Activated CD4-positive, alpha-beta T cell treated with anti-CD3 and anti-CD28 coated beads, Interleukin-2, amount 10 ng/mL, durations not matched to agents 24 days and 14 days (primary cell): ENCODE measurements around the gene SLC39A13. TPM values are rescaled to one million over a fixed set of nuclear protein-coding genes. Genes with fewer than 3 reads are reported as not detected.

ENCODE experiments used
- DNase-seq: peaks from one replicate; pipeline ENCODE4 v3.0.0; 2022
- H3K27ac Mint-ChIP-seq: one replicate; pipeline ENCODE4 v1.8.0; 2022; ENCODE audit warnings: mild to moderate bottlenecking, mixed read lengths
- H3K27me3 Mint-ChIP-seq: one replicate; pipeline ENCODE4 v1.8.0; 2022; ENCODE audit warnings: mixed read lengths
- H3K36me3 Mint-ChIP-seq: one replicate; pipeline ENCODE4 v1.8.0; 2022; ENCODE audit warnings: low read depth, mild to moderate bottlenecking, mixed read lengths
- H3K4me1 Mint-ChIP-seq: one replicate; pipeline ENCODE4 v1.8.0; 2021; ENCODE audit warnings: mixed read lengths
- H3K4me3 Mint-ChIP-seq: one replicate; pipeline ENCODE4 v1.8.0; 2022; ENCODE audit warnings: mild to moderate bottlenecking, moderate library complexity, mixed read lengths
- H3K9me3 Mint-ChIP-seq: one replicate; pipeline ENCODE4 v1.8.0; 2021; ENCODE audit warnings: mixed read lengths
- intact Hi-C: fragments of 100-400 bp; cut with micrococcal nuclease; formaldehyde crosslinking; loops from one replicate; pipeline ENCODE4 v1.15.1; 2023
- total RNA-seq: library from RNA; stranded (reverse); gene quantifications from 2 replicates; pipeline ENCODE4 v1.2.3, GENCODE V29; 2022

Gene SLC39A13
- total RNA-seq, 1 donor from 2014 or later = 13.3 TPM

DNA sequence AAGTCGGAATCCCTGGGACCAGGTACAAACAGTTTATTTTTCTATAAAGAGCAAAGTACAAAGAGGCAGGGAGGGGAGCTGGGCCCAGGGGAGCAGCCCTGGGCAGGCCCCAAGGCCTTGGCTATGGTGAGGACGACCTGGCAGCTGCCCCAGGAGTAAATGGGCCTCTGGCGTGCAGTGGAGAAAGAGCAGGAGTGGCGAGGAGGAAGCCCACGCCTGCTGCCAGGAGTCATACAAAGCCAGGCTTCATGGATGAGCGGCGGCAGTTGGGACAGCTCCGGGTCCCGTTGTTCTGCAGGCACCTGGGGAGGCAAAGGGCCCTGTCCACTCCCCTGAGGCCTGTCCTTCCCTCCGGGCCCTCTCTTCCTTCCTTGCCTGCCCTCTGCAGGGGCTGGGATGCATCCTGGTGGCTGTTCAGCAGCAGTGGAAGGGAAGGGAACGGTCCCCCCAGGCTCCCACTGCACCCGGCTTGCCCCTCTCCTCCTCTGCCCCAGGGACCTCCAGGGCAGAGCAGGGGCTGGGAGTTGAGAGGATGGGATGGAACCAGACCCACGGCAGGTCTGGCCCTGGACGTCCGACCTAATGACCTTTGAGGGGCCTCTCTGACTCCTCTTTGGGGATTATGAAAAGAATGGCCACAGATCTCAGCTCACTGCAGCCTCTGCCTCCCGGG is 29.5 kb downstream of the SLC39A13 start:
- no peak overlapping the region for H3K4me3 Mint-ChIP-seq
- intact Hi-C loops = no loop called here
- no peak for DNase-seq

DNA sequence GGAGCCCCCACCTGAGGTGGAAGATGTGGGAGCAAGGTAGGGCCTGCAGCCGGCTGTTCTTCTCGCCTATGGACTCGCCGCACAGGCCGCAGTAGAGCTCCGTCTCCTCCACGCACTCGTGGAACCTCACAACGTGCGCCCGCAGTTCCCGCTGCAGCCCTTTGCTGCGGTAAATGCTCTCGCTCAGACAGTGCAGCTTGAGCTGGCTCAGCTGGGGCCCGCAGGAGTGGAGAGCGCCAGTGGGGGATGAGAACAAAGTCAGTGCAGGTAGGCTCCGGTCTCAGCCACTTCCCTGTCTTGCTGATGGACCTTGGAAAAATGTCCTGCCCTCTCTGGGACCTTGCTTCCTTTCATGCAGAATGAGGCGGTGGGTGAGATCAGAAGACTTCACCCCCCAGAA is 30.3 kb downstream of the SLC39A13 start:
- intact Hi-C loops = no loop called here
- no peak for DNase-seq
- Mint-ChIP-seq H3K9me3 (no peaks in the 10 kb centered on the region), H3K27ac (no peak overlapping the region), H3K36me3 (no peaks in the 10 kb centered on the region), H3K4me3 (no peak overlapping the region), H3K4me1 (no peaks in the 10 kb centered on the region), H3K27me3 (no peaks in the 10 kb centered on the region)

More for the DNA sequence above, 29.5 kb downstream of the SLC39A13 start:
- no peaks in the 10 kb centered on the region for H3K27me3 Mint-ChIP-seq
- no peaks in the 10 kb centered on the region for H3K4me1 Mint-ChIP-seq
- H3K36me3 Mint-ChIP-seq = no peaks in the 10 kb centered on the region
- no peaks in the 10 kb centered on the region for H3K9me3 Mint-ChIP-seq
- H3K27ac Mint-ChIP-seq = no peak overlapping the region

DNA sequence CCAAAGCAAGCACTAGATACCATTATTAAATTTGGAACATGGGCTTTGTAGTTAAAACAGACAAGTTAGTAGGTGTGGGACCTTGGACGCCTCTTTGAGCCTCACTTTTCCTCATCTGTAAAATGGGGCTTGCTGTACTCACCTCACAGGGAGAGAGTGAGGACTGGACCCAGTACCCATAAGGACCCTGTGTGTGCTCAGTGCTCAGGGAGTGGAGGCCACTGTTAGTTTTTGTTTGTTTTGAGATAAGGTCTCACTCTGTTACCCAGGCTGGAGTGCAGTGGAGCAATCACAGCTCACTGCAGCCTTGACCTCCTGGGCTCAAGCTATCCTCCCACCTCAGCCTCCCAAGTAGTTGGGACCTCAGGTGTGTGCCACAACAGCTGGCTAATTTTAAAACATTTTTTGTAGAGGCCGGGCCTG is 31.7 kb downstream of the SLC39A13 start:
- H3K4me3 Mint-ChIP-seq = no peak overlapping the region
- no peak for DNase-seq
- no peak overlapping the region for H3K27ac Mint-ChIP-seq
- H3K9me3 Mint-ChIP-seq = no peaks in the 10 kb centered on the region
- no peaks in the 10 kb centered on the region for H3K27me3 Mint-ChIP-seq
- H3K36me3 Mint-ChIP-seq = no peaks in the 10 kb centered on the region
- intact Hi-C loops = no loop called here
- no peaks in the 10 kb centered on the region for H3K4me1 Mint-ChIP-seq

DNA sequence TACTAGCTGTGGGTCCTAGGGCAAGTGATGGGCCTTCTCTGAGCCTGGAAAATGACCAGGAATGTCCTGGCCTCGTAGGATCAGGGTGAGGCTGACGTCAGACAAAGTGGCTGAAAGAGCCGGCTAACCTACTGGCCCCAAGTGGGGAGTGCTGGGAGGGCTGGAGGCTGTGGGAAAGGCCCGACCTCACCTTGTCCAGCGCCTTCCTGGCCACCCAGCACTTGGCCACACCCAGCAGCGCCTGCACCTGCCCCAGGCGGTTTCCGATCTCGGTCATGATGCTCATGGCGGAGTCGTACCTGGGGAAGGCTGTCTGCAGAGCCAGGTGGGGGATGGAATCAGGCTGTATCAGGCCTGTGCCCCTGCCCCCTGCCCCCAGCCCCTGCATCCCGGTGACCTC is 33.0 kb downstream of the SLC39A13 start:
- H3K36me3 Mint-ChIP-seq = no peaks in the 10 kb centered on the region
- H3K4me3 Mint-ChIP-seq = no peak overlapping the region
- no peak overlapping the region for H3K27ac Mint-ChIP-seq
- DNase-seq = no peak
- H3K27me3 Mint-ChIP-seq = no peaks in the 10 kb centered on the region
- intact Hi-C loops = no loop called here
- H3K4me1 Mint-ChIP-seq = no peaks in the 10 kb centered on the region
- H3K9me3 Mint-ChIP-seq = no peaks in the 10 kb centered on the region

DNA sequence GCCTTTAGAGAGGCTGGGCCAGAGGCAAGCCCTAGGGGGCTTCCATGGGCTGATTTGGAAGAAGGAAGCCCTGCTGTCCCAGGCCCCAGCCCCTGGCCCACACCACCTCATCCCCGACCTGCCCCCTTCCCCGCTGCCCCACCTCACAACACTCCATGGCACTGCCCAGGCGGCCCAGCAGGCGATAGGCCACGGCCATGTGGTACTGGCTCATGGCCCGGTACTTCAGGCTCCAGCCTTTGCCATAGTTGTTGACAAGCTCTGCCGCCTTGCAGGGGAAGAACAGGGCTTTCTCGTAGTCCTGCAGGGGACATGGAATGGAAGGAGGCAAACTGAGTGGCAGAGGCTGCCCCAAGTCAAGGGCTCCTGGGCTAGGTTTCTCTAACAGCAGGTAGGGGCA is 34.1 kb downstream of the SLC39A13 start:
- Mint-ChIP-seq H3K4me3 (no peak overlapping the region), H3K27me3 (no peaks in the 10 kb centered on the region), H3K36me3 (no peaks in the 10 kb centered on the region), H3K4me1 (peaks cover 2% of the 10 kb centered on the region), H3K9me3 (no peaks in the 10 kb centered on the region), H3K27ac (no peak overlapping the region)
- intact Hi-C loops = no loop called here
- DNase-seq = no peak

DNA sequence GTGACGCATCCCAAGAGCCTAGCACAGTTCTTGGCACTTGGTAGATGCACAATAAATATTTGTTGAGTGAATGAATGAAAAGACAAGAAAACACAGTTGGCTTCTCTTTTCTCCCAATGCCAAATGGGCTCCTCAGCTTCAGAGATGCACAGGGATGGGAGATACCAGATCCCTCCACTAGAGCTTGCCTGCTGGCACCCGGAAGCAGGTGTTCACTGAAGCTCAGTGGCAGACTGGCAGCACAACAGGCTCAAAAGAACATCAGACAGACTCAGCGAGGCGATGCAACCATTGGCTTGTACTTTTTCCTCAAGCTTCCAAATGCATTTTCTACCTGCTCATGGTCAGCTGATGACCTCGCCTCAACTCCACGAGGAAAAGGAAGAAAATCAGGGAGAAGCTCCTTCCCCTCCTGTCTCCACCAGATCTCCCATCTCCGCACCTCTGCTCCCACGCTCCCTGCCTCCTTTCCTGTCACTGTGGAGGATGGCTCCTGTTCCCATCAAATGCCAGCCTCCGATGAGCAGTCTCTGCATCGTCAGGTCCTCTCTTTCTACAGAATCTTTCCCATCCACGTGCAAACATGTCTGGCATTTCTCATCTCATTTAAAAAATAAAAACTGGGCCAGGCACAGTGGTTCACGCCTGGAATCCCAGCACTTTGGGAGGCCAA is 34.8 kb downstream of the SLC39A13 start:
- Mint-ChIP-seq H3K4me3 (no peak overlapping the region), H3K27me3 (no peaks in the 10 kb centered on the region), H3K9me3 (no peaks in the 10 kb centered on the region), H3K27ac (no peak overlapping the region), H3K36me3 (no peaks in the 10 kb centered on the region), H3K4me1 (peaks cover 2% of the 10 kb centered on the region)
- intact Hi-C loops = no loop called here
- DNase-seq = no peak

DNA sequence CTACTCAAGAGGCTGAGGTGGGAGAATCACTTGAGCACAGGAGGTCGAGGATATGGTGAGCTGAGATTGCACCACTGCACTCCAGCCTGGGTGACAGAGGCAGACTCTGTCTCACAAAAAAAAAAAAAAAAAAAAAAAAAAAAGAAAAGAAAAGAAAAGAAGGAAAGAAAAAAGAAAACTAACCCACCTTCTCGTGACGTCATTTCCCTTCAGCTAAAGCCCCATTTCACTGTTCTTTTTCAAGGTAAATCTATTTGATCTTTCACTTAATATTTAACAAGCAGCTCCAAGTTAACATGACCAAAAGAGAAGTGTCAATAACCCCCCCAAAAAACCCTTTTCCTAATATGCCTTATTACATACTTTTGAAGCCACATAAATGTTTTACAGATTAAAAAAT is 35.4 kb downstream of the SLC39A13 start:
- no peak for DNase-seq
- Mint-ChIP-seq H3K9me3 (no peaks in the 10 kb centered on the region), H3K27ac (no peak overlapping the region), H3K4me1 (peaks cover 2% of the 10 kb centered on the region), H3K27me3 (no peaks in the 10 kb centered on the region), H3K4me3 (no peak overlapping the region), H3K36me3 (no peaks in the 10 kb centered on the region)
- intact Hi-C loops = no loop called here

DNA sequence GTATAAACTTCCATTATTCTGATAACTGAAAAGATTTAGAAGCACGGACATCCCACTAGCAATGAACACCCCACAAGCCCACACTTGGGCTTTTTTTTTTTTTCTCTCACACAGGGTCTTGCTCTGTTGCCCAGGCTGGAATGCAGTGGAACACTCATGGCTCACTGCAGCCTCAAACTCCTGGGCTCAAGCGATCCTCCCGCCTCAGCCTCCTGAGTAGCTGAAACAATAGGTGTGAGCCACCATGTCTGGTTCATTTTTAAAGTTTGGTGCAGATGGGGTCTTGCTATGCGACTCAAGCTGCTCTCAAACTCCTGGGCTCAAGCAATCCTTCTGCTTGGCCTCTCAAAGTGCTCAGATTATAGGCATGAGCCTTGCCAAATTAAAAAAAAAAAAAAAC is 37.5 kb downstream of the SLC39A13 start:
- Mint-ChIP-seq H3K4me1 (peaks cover 2% of the 10 kb centered on the region), H3K9me3 (no peaks in the 10 kb centered on the region), H3K36me3 (no peaks in the 10 kb centered on the region), H3K4me3 (no peak overlapping the region), H3K27ac (no peak overlapping the region), H3K27me3 (no peaks in the 10 kb centered on the region)
- DNase-seq = no peak
- intact Hi-C loops = no loop called here

DNA sequence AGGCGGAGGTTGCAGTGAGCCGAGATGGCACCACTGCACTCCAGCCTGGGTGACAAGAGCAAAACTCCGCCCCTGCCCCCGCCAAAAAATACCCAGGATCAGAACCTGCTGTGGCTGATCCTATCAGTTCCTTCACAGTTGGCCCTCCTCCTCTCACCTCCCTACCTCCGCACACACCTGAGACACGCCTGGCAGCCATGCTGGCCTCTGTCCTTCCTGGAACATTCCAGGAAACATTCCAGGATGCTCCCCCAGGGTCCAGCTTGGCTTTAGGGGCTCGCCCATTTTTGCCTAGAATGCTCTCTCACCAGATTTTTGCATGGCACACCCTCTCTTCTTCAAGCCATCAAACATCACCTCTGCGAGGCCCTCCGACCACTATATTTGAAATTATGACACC is 38.4 kb downstream of the SLC39A13 start:
- Mint-ChIP-seq H3K27ac (no peak overlapping the region), H3K4me1 (peaks cover 2% of the 10 kb centered on the region), H3K9me3 (no peaks in the 10 kb centered on the region), H3K36me3 (no peaks in the 10 kb centered on the region), H3K27me3 (no peaks in the 10 kb centered on the region), H3K4me3 (no peak overlapping the region)
- intact Hi-C loops = no loop called here
- DNase-seq = no peak

DNA sequence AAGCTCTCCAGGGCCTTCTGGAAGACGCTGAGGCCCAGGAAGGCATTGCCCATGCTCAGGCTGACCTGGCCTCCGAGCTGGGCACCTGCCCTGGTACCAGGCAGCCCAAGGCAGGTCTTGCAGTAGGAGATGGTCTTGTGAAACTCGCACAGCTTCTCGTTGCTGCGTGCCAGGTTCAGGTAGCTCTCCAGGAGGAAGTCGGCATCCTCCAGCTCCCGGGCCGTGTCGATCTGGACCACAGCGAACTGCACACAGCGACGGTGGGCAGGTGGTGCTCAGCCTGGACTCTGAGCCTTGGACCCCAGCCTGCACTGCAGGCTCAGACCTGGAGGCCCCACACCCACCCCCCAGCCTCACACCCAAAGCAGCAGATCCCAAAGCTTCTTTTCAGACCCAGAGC is 39.5 kb downstream of the SLC39A13 start:
- Mint-ChIP-seq H3K27me3 (no peaks in the 10 kb centered on the region), H3K4me3 (no peak overlapping the region), H3K9me3 (no peaks in the 10 kb centered on the region), H3K36me3 (no peaks in the 10 kb centered on the region), H3K27ac (no peak overlapping the region), H3K4me1 (peaks cover 2% of the 10 kb centered on the region)
- intact Hi-C loops = no loop called here
- DNase-seq = no peak

DNA sequence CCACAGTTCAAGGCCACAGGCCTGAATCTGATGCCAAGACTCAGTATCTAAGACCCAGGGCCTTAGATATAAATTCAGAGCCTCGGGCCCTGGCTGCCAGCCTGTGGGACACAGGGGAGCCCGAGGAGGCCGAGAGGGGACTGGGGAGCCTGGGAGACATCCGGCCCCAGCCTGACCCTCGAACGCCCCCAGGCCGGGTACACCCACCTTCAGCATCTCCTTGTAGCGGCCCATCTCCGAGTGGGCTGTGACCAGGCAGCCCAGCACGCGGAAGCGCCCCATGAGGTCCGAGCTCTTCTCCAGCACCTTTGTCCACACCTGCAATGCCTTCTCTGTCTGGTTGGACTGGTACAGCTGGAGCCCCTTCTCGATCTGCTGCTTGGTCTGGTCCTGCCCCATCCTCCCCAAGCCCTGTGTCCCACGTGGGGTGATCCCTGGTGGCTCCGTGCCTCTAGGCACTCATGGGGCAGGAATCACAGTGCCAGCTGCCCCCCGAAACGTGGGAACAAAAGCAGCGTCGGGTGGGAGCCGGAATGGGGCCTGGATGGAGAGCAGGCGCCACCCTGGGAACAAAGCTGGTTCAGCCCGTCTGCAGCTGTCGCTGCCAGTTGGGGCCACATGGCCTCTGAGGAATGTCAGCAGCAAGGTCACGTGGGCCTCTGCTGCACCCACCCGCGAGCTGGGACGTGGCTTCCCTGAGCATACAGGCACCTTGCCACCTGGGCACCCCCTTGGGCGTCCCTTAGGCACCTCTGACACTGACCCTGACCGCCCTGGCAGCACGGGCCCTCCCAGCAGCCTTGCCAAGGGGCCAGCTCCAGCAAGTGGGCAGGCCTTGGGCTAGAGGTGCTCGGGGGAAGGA is 40.4 kb downstream of the SLC39A13 start, which contains the start of gene RAPSN:
TSS of gene RAPSN (minus strand) at position 571 of the 862 bp plus-strand sequence. CDS start at position 399, 172 bp downstream.
- H3K27ac Mint-ChIP-seq = no peak within 1 kb of the TSS
- H3K4me3 Mint-ChIP-seq = no peak within 1 kb of the TSS
- H3K36me3 Mint-ChIP-seq = no peaks in the 10 kb centered on the region
- H3K27me3 Mint-ChIP-seq = no peaks in the 10 kb centered on the region
- no peaks in the 10 kb centered on the region for H3K9me3 Mint-ChIP-seq
- peaks cover 2% of the 10 kb centered on the region for H3K4me1 Mint-ChIP-seq
- DNase-seq = no peak
- intact Hi-C loops = no loop called here

DNA sequence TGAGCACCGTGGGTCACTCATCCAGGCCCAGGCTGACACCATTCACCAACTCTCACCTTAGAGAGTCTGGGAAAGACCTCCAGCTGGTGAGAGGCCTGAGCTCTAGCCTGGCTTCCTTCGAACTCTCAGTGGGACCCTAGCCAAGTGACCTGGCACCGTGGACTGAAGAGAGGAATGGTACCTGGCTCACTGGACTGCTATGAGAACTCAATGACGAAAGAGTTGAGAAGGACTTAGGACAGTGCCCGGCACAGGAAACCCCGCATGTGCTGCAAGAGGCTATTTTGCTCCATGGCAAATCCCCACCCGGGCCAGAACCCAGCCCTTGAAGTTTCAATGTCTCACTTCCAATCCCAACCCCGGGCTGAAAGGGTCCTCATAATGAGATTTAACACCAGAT is 41.2 kb downstream of the SLC39A13 start:
- H3K27me3 Mint-ChIP-seq = no peaks in the 10 kb centered on the region

DNA sequence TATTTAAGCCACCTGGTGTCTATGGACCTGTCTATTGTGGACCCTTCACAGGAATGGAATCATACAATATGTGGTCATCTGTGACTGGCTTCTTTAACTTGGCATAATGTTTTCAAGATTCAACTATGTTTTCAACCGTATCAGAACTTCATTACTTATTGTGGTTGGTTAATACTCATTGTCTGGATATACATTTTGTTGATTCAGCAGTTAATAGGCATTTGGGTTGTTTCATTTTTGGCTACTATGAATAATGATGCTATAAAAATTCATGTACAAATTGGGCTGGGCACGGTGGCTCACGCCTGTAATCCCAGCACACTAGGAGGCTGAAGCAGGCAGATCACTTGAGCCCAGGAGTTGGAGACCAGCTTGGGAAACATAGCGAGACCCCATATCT is 43.0 kb downstream of the SLC39A13 start:
- intact Hi-C loops = no loop called here
- no peaks in the 10 kb centered on the region for H3K27me3 Mint-ChIP-seq
- H3K36me3 Mint-ChIP-seq = no peaks in the 10 kb centered on the region
- no peak overlapping the region for H3K4me3 Mint-ChIP-seq
- H3K9me3 Mint-ChIP-seq = no peaks in the 10 kb centered on the region
- no peak for DNase-seq
- H3K4me1 Mint-ChIP-seq = peaks cover 6% of the 10 kb centered on the region
- no peak overlapping the region for H3K27ac Mint-ChIP-seq

More for the DNA sequence above, 41.2 kb downstream of the SLC39A13 start:
- Mint-ChIP-seq H3K36me3 (no peaks in the 10 kb centered on the region), H3K9me3 (no peaks in the 10 kb centered on the region), H3K27ac (no peak overlapping the region), H3K4me1 (peaks cover 5% of the 10 kb centered on the region), H3K4me3 (no peak overlapping the region)
- intact Hi-C loops = no loop called here
- DNase-seq = no peak

DNA sequence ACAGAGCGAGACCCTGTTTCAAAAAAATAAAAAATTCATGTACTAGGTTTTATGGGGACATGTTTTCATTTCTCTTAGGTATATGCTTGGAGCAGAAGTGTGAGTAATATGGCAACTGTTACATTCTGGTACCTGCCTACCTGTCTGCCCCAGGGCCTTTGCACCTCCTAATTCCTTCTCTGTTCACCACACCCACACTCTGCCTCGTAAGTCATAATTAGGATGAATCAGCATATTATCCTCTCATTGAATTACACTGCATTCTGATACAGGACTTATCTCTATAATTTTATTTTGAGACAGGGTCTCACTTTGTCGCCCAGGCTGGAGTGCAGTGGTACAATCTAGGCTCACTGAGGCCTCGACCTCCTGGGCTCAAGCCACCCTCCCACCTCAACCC is 43.6 kb downstream of the SLC39A13 start:
- Mint-ChIP-seq H3K27ac (no peak overlapping the region), H3K27me3 (no peaks in the 10 kb centered on the region), H3K4me1 (peaks cover 6% of the 10 kb centered on the region), H3K4me3 (no peak overlapping the region), H3K36me3 (no peaks in the 10 kb centered on the region), H3K9me3 (no peaks in the 10 kb centered on the region)
- DNase-seq = no peak
- intact Hi-C loops = no loop called here
